GM19452 (cell line): ENCODE measurements around the gene DNAI2.
"Not testable (repeated sequence)": the region's sequence is repeated elsewhere in the genome, so short reads cannot be mapped to it uniquely, and the experiment has no call there.

ENCODE experiments used
- ATAC-seq: cut with Tn5 transposase; IDR thresholded peaks from one replicate; pipeline ENCODE4 v1.9.1; 2021; ENCODE audit not compliant: unreplicated experiment

Gene DNAI2

GRCh38 chr17:74245145-74245831 is 28.7 kb upstream of the DNAI2 start:
- no peak for ATAC-seq

- no peak for ATAC-seq
These were observed 28.2 kb upstream of the DNAI2 start for GRCh38 chr17:74245871-74246270.

- ATAC-seq: no peak
These were observed 24.3 kb upstream of the DNAI2 start for GRCh38 chr17:74249590-74250270.

- no peak for ATAC-seq
These were observed 23.6 kb upstream of the DNAI2 start for GRCh38 chr17:74250324-74250995.

GRCh38 chr17:74251051-74251450 is 23.0 kb upstream of the DNAI2 start:
- no peak for ATAC-seq

GRCh38 chr17:74251569-74251968 is 22.5 kb upstream of the DNAI2 start:
- no peak for ATAC-seq

- no peak for ATAC-seq
These were observed 21.8 kb upstream of the DNAI2 start for GRCh38 chr17:74252211-74252610.

- ATAC-seq: no peak
These were observed 21.0 kb upstream of the DNAI2 start for GRCh38 chr17:74253036-74253435.

GRCh38 chr17:74257311-74257710 is 16.7 kb upstream of the DNAI2 start:
- no peak for ATAC-seq

- no peak for ATAC-seq
These were observed 14.1 kb upstream of the DNAI2 start for GRCh38 chr17:74259667-74260524.

- ATAC-seq: no peak
These were observed 13.5 kb upstream of the DNAI2 start for GRCh38 chr17:74260525-74260850.

GRCh38 chr17:74262601-74263000 is 11.4 kb upstream of the DNAI2 start:
- ATAC-seq: no peak

GRCh38 chr17:74267054-74267453 is 7.0 kb upstream of the DNAI2 start:
- ATAC-seq: not testable (repeated sequence)

- no peak for ATAC-seq
These were observed 6.5 kb upstream of the DNAI2 start for GRCh38 chr17:74267579-74267978.

GRCh38 chr17:74267987-74268499 is 6.0 kb upstream of the DNAI2 start:
- no peak for ATAC-seq

GRCh38 chr17:74268558-74268957 is 5.5 kb upstream of the DNAI2 start:
- no peak for ATAC-seq

GRCh38 chr17:74270333-74270732 is 3.7 kb upstream of the DNAI2 start:
- no peak for ATAC-seq

- ATAC-seq: no peak
These were observed 2.8 kb upstream of the DNAI2 start for GRCh38 chr17:74271281-74271680.

- no peak for ATAC-seq
These were observed 2.0 kb upstream of the DNAI2 start for GRCh38 chr17:74271901-74272561.

- no peak for ATAC-seq
These were observed 1.3 kb upstream of the DNAI2 start for GRCh38 chr17:74272731-74273201.
